Central memory CD8-positive, alpha-beta T cell (primary cell): ENCODE results near the gene KLHL25.
A peak's percentile ranks its signal among the peaks of the same experiment; 100 is the strongest.
"Not testable (repeated sequence)": the region's sequence is repeated elsewhere in the genome, so short reads cannot be mapped to it uniquely, and the experiment has no call there.

Source experiments
- ATAC-seq: fragments of 150-1000 bp; cut with Tn5 transposase; replicated peaks from 2 replicates; pipeline ENCODE4 v1.10.0; 2022; ENCODE audit warnings: mild to moderate bottlenecking, moderate FRiP score, moderate number of reproducible peaks; ENCODE audit not compliant: poor library complexity, severe bottlenecking; ENCODE audit errors: extremely low read depth
- DNase-seq, 2 donors: peaks; one replicate each; pipeline ENCODE4 v3.0.0; 2021; ENCODE audit warnings: low spot score in 2 of 2
- H3K27ac Mint-ChIP-seq: one replicate; pipeline ENCODE4 v1.8.0; 2022; ENCODE audit warnings: low read depth, mild to moderate bottlenecking, moderate library complexity, mixed read lengths
- H3K27me3 Mint-ChIP-seq: one replicate; pipeline ENCODE4 v1.8.0; 2022; ENCODE audit warnings: mixed read lengths
- H3K36me3 Mint-ChIP-seq: one replicate; pipeline ENCODE4 v1.8.0; 2022; ENCODE audit warnings: mild to moderate bottlenecking, moderate library complexity, mixed read lengths; ENCODE audit not compliant: insufficient read depth
- H3K4me1 Mint-ChIP-seq: one replicate; pipeline ENCODE4 v1.8.0; 2022; ENCODE audit warnings: mixed read lengths
- H3K4me3 Mint-ChIP-seq: one replicate; pipeline ENCODE4 v1.8.0; 2022; ENCODE audit warnings: mild to moderate bottlenecking, moderate library complexity, mixed read lengths
- H3K9me3 Mint-ChIP-seq: one replicate; pipeline ENCODE4 v1.8.0; 2022; ENCODE audit warnings: mixed read lengths

The KLHL25 gene

GRCh38 chr15:85826756-85827515, 32.2 kb upstream of the KLHL25 start:
- no peak for DNase-seq
- Mint-ChIP-seq H3K9me3 (no peaks in the 10 kb centered on the region), H3K27me3 (no peaks in the 10 kb centered on the region)

DNA sequence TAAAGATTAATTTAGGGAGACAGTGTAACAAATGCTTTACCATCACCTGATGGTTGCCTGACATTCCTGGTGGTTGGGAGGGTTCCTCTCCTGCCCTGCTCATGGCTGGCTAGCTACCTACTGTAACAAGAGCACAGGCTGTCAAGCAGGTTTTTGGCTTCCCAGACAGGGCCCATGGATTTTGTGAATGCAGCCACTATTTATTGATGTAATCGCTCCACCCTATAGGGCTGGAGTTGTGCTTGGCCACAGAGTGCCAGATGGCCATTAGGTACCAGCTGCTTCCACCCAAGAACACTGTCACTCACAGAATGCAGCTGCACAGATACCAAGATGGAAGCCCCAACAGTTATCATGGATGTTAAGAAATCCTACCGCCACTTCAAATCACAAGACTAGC, 31.0 kb upstream of the KLHL25 start:
- H3K36me3 Mint-ChIP-seq: no peaks in the 10 kb centered on the region
- DNase-seq: no peak
- no peak for ATAC-seq
- H3K9me3 Mint-ChIP-seq: no peaks in the 10 kb centered on the region
- no peaks in the 10 kb centered on the region for H3K4me1 Mint-ChIP-seq
- H3K27ac Mint-ChIP-seq: no peak overlapping the region
- no peaks in the 10 kb centered on the region for H3K27me3 Mint-ChIP-seq
- no peak overlapping the region for H3K4me3 Mint-ChIP-seq

More at GRCh38 chr15:85826756-85827515, 32.2 kb upstream of the KLHL25 start:
- H3K36me3 Mint-ChIP-seq: no peaks in the 10 kb centered on the region
- no peaks in the 10 kb centered on the region for H3K4me1 Mint-ChIP-seq
- no peak for ATAC-seq
- H3K27ac Mint-ChIP-seq: no peak overlapping the region
- H3K4me3 Mint-ChIP-seq: no peak overlapping the region

DNA sequence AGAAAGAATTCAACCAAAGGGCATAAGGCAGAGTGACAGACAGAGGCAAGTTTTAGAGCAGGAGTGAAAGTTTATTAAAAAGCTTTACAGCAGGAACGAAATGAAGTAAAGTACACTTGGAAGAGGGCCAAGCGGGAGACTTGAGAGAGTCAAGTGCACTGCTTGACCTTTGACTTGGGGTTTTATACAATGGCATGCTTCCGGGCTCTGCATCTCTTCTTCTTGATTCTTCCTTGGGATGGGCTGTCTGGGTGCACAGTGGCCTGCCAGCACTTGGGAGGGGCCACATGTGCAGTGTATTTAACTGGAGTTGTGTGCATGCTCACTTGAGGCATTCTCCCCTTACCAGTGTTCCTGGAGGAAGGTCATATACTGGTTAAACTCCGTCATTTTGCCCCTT, 30.4 kb upstream of the KLHL25 start:
- DNase-seq (no peak), ATAC-seq (no peak)
- Mint-ChIP-seq H3K4me1 (no peaks in the 10 kb centered on the region), H3K9me3 (no peaks in the 10 kb centered on the region), H3K27ac (no peak overlapping the region), H3K36me3 (no peaks in the 10 kb centered on the region), H3K4me3 (no peak overlapping the region), H3K27me3 (peaks cover 4% of the 10 kb centered on the region)

DNA sequence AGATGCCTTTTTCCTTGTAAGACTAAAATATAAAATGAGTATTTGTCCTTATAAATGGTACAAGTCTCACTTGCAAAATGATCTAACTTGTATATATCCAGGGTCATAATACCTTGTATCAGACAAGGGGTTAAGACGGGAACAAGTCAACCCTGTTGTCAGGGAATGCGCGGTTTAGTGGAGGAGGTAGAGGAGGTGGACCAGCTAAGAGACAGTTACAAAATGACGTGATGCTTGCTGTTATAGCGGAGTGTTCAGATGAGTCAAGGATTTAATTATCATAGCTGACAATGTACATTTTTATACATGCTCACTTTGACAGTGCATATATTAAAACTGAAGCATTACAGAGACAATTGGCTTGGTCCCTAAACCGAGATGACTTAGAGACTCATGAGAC, 26.8 kb upstream of the KLHL25 start:
- H3K4me1 Mint-ChIP-seq: no peaks in the 10 kb centered on the region

DNA sequence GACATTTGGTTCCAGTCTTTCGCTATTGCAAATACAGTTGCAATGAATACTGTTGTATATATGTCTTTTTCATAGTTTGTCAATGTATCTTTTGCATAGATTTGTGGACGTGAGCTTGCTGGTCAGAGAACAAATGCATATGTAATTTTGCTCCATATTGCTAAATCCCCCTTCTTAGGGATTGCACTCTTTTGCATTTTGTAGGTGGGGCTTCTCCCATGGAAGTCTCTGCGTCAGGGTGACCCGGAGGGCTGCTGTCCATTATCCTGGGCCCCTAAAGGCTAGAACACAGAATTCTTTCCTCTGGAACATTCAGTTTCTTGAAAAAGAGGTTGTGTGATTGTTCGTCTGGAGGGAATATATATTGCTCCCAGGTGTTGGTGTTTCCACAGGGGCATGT, 25.2 kb upstream of the KLHL25 start:
- Mint-ChIP-seq H3K4me1 (no peaks in the 10 kb centered on the region), H3K27ac (no peak overlapping the region), H3K4me3 (no peak overlapping the region), H3K9me3 (no peaks in the 10 kb centered on the region), H3K36me3 (no peaks in the 10 kb centered on the region), H3K27me3 (peaks cover 10% of the 10 kb centered on the region)
- ATAC-seq (no peak), DNase-seq (no peak)

More for the DNA sequence above, 26.8 kb upstream of the KLHL25 start:
- Mint-ChIP-seq H3K4me3 (no peak overlapping the region), H3K27ac (no peak overlapping the region), H3K36me3 (no peaks in the 10 kb centered on the region), H3K9me3 (no peaks in the 10 kb centered on the region), H3K27me3 (peaks cover 10% of the 10 kb centered on the region)
- no peak for DNase-seq
- no peak for ATAC-seq

GRCh38 chr15:85813234-85813633, 18.5 kb upstream of the KLHL25 start:
- Mint-ChIP-seq H3K36me3 (peaks cover 1% of the 10 kb centered on the region), H3K4me1 (no peaks in the 10 kb centered on the region), H3K27me3 (no peaks in the 10 kb centered on the region), H3K9me3 (no peaks in the 10 kb centered on the region), H3K4me3 (no peak overlapping the region), H3K27ac (no peak overlapping the region)
- DNase-seq (no peak), ATAC-seq (no peak)

DNA sequence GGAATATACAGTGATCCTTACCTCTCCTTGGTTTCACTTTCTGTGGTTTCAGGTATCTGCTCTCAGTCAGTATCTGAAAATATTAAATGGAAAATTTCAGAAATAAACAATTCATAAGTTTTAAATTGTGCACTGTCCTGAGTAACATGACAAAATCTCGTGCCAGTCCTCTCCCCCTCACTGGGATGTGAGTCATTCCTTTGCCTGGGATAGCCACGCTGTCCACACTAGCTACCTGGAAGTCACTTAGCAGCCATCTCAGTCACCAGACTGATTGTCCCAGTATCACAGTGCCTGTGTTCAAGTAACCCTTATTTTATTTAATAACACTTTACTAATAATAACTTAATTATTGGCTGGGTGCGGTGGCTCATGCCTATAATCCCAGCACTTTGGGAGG, 15.3 kb upstream of the KLHL25 start:
- ATAC-seq (no peak), DNase-seq (no peak)
- Mint-ChIP-seq H3K27ac (no peak overlapping the region), H3K9me3 (no peaks in the 10 kb centered on the region), H3K27me3 (no peaks in the 10 kb centered on the region), H3K36me3 (peaks cover 1% of the 10 kb centered on the region), H3K4me3 (no peak overlapping the region), H3K4me1 (no peaks in the 10 kb centered on the region)

- Mint-ChIP-seq H3K9me3 (no peaks in the 10 kb centered on the region), H3K27me3 (no peaks in the 10 kb centered on the region), H3K4me3 (no peak overlapping the region), H3K27ac (no peak overlapping the region), H3K36me3 (no peaks in the 10 kb centered on the region), H3K4me1 (no peaks in the 10 kb centered on the region)
- ATAC-seq: no peak
- no peak for DNase-seq
Measured at GRCh38 chr15:85805420-85805819, 10.7 kb upstream of the KLHL25 start.

- H3K27ac Mint-ChIP-seq: no peak overlapping the region
- H3K9me3 Mint-ChIP-seq: no peaks in the 10 kb centered on the region
- H3K4me1 Mint-ChIP-seq: no peaks in the 10 kb centered on the region
- H3K4me3 Mint-ChIP-seq: no peak overlapping the region
- no peak for ATAC-seq
- DNase-seq: no peak
- H3K27me3 Mint-ChIP-seq: no peaks in the 10 kb centered on the region
- no peaks in the 10 kb centered on the region for H3K36me3 Mint-ChIP-seq
Measured at GRCh38 chr15:85804481-85805170, 9.9 kb upstream of the KLHL25 start.

DNA sequence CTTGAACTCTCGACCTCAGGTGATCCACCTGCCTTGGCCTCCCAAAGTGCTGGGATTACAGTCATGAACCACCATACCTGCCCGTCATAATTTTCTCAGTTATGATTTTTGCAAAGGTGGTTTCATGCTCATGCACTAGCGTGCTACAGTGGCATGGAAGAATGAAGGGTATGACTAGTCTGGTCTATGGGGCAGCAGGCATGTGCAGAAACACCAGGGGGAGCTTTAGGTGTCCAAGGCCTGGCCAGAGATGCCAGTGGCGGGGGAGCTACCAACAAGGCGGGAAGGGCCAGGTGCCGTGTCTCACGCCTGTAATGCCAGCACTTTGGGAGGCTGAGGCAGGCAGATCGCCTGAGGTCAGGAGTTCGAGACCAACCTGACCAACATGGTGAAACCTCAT, 7.9 kb upstream of the KLHL25 start:
- not testable (repeated sequence) for H3K27me3 Mint-ChIP-seq, DNase-seq, ATAC-seq, H3K27ac Mint-ChIP-seq, H3K36me3 Mint-ChIP-seq, H3K9me3 Mint-ChIP-seq, H3K4me3 Mint-ChIP-seq, H3K4me1 Mint-ChIP-seq

- Mint-ChIP-seq H3K4me1 (peaks cover 4% of the 10 kb centered on the region), H3K27ac (peak overlapping the region; percentile 32), H3K36me3 (no peaks in the 10 kb centered on the region), H3K9me3 (no peaks in the 10 kb centered on the region), H3K27me3 (peaks cover 10% of the 10 kb centered on the region), H3K4me3 (no peak overlapping the region)
- DNase-seq: no peak
- no peak for ATAC-seq
Measured at GRCh38 chr15:85800478-85801123, 5.9 kb upstream of the KLHL25 start.

GRCh38 chr15:85796371-85796770, 1.6 kb upstream of the KLHL25 start:
- not testable (repeated sequence) for DNase-seq, H3K27ac Mint-ChIP-seq, H3K36me3 Mint-ChIP-seq, H3K27me3 Mint-ChIP-seq, ATAC-seq, H3K9me3 Mint-ChIP-seq, H3K4me3 Mint-ChIP-seq
- H3K4me1 Mint-ChIP-seq: peaks cover 31% of the 10 kb centered on the region
